IPS-15b (cell line): ENCODE results near the gene PASK.

Experiments used
- H3K27me3 ChIP-seq: one replicate; pipeline ENCODE4 v1.6.1; 2013; ENCODE audit warnings: low read length; ENCODE audit not compliant: control insufficient read depth, insufficient read depth
- H3K36me3 ChIP-seq: one replicate; pipeline ENCODE4 v1.6.1; 2013; ENCODE audit warnings: low read length; ENCODE audit not compliant: control insufficient read depth, insufficient read depth
- H3K4me1 ChIP-seq: one replicate; pipeline ENCODE4 v1.6.1; 2013; ENCODE audit warnings: mild to moderate bottlenecking, low read length; ENCODE audit not compliant: control insufficient read depth, insufficient read depth
- H3K4me3 ChIP-seq: one replicate; pipeline ENCODE4 v1.5.1; 2013; ENCODE audit warnings: low read depth, low read length
- H3K9ac ChIP-seq: one replicate; pipeline ENCODE4 v1.6.1; 2013; ENCODE audit warnings: low read depth, mild to moderate bottlenecking, low read length
- H3K9me3 ChIP-seq: one replicate; pipeline ENCODE4 v1.6.1; 2013; ENCODE audit warnings: mild to moderate bottlenecking, low read length; ENCODE audit not compliant: control insufficient read depth, insufficient read depth

The PASK gene

GRCh38 chr2:241082341-241083090 lies 66.8 kb downstream of the PASK start:
- Histone ChIP-seq H3K4me1 (no peaks in the 10 kb centered on the region), H3K36me3 (no peaks in the 10 kb centered on the region), H3K9ac (no peak overlapping the region), H3K27me3 (no peaks in the 10 kb centered on the region), H3K9me3 (no peaks in the 10 kb centered on the region), H3K4me3 (no peak overlapping the region)

DNA sequence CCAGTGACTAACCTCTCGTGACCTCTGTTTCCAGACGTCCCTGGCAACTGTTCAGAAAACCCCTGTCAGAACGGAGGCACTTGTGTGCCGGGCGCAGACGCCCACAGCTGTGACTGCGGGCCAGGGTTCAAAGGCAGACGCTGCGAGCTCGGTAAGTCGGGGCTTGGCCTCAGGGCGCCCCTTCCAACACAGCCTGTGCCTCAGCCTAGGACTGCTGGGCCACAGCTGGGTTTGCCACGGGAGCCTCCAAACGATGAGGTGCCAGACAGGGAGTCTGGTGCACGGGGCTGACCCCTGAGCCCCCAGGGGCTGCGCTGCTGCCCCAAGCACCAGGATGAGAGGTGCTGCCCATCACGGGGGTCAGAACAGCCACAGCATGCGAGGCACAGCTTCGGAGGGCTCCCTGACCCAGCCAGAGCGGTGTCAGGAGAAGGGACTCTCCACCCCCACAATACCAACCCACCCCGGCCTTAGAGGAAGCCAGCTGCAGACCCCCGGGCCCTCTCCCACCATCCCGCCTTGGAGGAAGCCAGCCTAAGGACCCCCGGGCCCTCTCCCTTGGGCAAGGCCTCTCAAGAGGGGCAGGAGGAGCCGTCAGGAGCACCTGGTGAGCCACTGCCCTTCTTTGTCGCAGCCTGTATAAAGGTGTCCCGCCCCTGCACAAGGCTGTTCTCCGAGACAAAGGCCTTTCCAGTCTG lies 67.5 kb downstream of the PASK start:
- no peaks in the 10 kb centered on the region for H3K4me1 ChIP-seq

DNA sequence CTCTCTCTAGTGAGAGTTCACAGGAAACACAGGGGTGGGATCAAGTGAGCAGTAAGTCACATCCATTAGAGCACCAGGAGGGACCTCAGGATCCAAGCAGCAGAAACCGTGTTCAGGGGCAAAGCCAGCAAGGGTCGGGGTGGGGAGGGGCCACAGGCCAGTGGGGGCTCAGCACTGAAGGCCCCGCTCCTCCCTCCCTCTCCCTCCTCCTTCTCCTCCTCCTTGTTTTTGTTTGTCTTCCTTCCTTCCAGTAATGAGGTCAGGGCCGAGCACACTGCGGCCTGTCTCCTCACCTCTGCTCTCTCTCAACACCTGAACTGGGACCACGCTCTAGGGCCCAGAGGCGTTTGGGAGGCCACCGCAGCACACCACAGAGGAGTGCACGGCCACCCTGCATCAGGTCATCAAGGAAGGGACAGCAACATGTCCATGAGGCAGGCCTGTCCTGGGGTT lies 68.1 kb downstream of the PASK start:
- H3K4me3 ChIP-seq: no peak overlapping the region
- no peaks in the 10 kb centered on the region for H3K4me1 ChIP-seq
- no peaks in the 10 kb centered on the region for H3K9me3 ChIP-seq
- no peaks in the 10 kb centered on the region for H3K27me3 ChIP-seq
- H3K36me3 ChIP-seq: no peaks in the 10 kb centered on the region
- H3K9ac ChIP-seq: no peak overlapping the region

More for the DNA sequence above, 67.5 kb downstream of the PASK start:
- H3K36me3 ChIP-seq: no peaks in the 10 kb centered on the region
- no peaks in the 10 kb centered on the region for H3K27me3 ChIP-seq
- H3K9ac ChIP-seq: no peak overlapping the region
- H3K9me3 ChIP-seq: no peaks in the 10 kb centered on the region
- no peak overlapping the region for H3K4me3 ChIP-seq

GRCh38 chr2:241080405-241081189 lies 68.7 kb downstream of the PASK start:
- Histone ChIP-seq H3K9ac (no peak overlapping the region), H3K4me1 (no peaks in the 10 kb centered on the region), H3K36me3 (no peaks in the 10 kb centered on the region), H3K27me3 (no peaks in the 10 kb centered on the region), H3K9me3 (no peaks in the 10 kb centered on the region), H3K4me3 (no peak overlapping the region)

DNA sequence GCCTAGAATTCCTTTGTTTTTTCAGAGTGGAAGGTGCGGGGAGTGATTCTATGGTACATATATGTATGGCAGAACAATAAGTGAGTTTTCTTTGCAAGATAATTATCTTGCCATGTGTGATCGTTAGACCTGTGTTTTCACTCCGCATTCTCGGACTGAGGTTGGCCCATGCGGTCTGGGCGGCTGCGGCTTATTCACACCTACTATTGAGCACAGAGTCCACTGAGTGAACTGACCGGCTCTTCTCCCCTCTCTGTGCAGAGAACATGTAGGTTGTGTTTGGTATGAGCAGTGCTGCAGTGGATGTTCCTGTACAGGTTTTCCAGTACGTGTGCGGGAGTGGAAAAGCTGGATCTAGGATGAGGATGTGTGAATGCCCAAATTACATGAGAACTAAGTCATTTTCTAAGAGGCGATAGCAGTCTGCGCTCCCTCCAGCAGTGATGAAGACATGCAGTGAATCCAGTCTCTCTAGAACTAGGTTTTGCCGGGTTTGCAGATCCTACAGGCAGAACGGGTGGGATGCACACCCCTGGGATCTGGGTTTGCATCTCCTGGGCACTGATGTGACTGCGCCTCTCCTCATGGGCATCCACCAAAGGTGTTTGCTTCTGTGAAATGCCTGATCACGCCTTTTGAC lies 74.3 kb downstream of the PASK start:
- Histone ChIP-seq H3K4me3 (no peak overlapping the region), H3K9me3 (no peaks in the 10 kb centered on the region), H3K27me3 (no peaks in the 10 kb centered on the region), H3K9ac (no peak overlapping the region), H3K36me3 (no peaks in the 10 kb centered on the region), H3K4me1 (no peaks in the 10 kb centered on the region)

DNA sequence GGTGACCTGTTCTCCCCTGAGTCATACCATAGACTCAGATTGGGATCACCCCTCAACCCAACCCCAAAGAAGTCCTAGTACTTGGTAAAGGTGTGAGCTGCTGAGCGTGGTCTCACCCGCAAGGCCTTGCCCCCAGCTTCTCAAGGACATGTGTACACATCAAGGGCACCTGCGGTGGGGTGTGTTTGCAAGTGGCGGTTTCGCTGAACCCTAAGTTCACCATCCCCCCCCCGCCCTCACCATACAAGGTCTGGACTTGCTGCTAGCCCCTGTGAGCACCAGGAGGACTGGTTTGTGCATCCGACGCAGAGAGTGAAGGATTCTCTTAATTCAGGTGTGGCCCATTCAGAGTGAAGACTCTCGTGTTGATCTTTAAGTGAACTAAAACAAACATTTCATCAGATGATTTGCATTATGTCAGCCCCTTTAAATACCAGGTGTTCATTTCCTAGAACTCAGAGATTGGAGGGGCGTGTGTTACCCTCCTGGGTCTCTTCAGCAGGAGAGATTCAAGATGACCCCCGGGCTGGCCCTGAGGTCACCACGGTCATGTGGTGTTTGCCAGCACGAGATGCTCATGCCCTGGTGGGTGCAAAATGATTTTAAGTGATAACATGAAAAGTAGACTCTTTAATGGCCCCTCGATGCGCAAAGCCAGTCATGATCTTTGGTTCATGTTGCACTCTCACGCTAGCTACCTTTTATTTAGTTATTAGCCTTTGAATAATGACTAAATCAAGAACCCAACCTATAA lies 75.0 kb downstream of the PASK start:
- Histone ChIP-seq H3K4me1 (no peaks in the 10 kb centered on the region), H3K36me3 (no peaks in the 10 kb centered on the region), H3K9ac (no peak overlapping the region), H3K27me3 (no peaks in the 10 kb centered on the region), H3K4me3 (no peak overlapping the region), H3K9me3 (no peaks in the 10 kb centered on the region)

DNA sequence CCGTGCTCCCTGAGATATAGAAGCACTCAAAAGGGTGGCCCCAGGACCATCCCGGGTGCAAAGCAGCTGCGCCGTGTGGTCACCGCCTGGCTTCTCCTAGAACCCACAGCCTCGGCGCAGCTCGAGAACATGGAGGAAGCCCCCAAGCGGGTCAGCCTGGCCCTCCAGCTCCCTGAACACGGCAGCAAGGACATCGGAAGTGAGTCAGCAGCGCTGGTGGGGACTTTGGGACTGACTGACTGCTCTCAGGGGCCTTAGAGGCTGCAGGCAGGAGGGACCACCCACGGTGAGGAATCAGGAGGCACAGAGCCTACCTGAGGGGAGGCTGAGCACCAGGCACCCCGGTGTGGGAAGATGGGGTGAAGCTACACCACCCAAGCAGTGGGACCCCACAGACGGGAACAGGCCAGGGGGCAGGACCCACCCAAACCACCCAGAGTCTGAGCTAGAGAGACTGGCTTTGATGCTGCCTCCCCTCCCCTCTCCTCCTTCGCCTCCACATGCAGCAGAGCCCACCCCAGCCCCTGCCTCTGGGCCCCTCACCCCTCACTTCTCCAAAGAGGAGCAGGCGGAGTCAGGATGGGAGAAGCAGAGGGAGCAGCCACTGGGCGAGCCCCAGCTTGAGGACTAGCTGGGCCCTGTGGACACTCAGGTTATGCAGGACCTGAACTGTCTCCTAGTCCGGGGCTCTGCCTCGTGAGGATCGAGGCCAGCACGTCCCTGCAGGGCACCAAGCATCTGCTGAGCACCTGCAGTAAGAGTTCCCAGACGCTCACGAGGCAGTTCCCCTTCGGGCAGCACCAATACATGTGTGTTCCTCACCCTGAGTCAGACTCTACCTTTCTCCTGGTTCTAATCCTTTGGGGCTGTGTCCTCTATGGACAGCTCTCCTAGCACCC lies 75.9 kb downstream of the PASK start:
- Histone ChIP-seq H3K4me1 (no peaks in the 10 kb centered on the region), H3K9me3 (no peaks in the 10 kb centered on the region), H3K9ac (no peak overlapping the region), H3K27me3 (no peaks in the 10 kb centered on the region), H3K4me3 (no peak overlapping the region), H3K36me3 (no peaks in the 10 kb centered on the region)

- H3K4me1 ChIP-seq: no peaks in the 10 kb centered on the region
- no peak overlapping the region for H3K4me3 ChIP-seq
- no peaks in the 10 kb centered on the region for H3K27me3 ChIP-seq
- no peaks in the 10 kb centered on the region for H3K36me3 ChIP-seq
- no peaks in the 10 kb centered on the region for H3K9me3 ChIP-seq
- H3K9ac ChIP-seq: no peak overlapping the region
Observed at GRCh38 chr2:241072553-241073165, 76.6 kb downstream of the PASK start.

DNA sequence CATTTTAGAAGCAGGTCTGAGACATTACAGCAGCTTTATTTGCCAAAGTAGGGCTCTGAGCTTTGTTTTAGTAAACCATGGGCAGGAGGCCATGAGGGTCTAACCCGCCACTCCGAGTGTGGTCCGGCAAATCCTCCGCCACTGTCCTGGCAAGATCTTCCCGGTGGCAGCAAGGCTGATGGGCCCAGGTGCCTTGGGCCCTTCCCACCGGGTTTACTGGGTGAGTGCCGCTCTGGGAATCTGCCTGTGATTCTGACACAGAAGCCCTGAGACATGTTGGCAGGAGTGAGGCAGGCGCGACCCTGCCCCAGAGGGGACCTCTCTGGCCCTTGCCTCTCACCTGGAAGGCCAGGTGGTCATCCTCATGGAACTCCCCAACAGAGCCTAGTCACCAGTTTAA lies 77.1 kb downstream of the PASK start:
- Histone ChIP-seq H3K4me3 (no peak overlapping the region), H3K27me3 (no peaks in the 10 kb centered on the region), H3K9ac (no peak overlapping the region), H3K36me3 (no peaks in the 10 kb centered on the region), H3K9me3 (no peaks in the 10 kb centered on the region), H3K4me1 (no peaks in the 10 kb centered on the region)

DNA sequence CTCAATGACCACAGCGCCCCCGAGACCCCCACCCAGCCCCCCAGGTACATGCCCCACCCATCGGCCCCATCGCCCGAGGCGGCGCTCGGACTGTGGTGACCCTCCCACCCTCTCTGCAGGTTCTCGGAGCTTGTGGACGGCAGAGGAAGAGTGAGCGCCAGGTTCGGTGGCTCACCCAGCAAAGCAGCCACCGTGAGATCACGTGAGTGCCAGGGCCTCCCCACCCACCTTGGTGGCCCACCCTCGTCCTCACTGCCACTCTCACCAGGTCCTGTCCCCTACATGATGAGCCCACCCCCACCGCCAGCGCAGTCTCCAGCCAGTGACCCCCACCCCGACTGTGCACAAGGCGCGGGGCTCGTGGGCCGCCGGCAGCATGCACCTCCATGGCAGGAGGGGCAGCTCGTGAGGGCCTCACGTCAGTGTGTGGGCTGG lies 77.6 kb downstream of the PASK start:
- H3K9ac ChIP-seq: no peak overlapping the region
- H3K27me3 ChIP-seq: no peaks in the 10 kb centered on the region
- no peaks in the 10 kb centered on the region for H3K9me3 ChIP-seq
- no peak overlapping the region for H3K4me3 ChIP-seq
- no peaks in the 10 kb centered on the region for H3K4me1 ChIP-seq
- no peaks in the 10 kb centered on the region for H3K36me3 ChIP-seq
